ENCODE results near the gene POLN.

Gene POLN

DNA sequence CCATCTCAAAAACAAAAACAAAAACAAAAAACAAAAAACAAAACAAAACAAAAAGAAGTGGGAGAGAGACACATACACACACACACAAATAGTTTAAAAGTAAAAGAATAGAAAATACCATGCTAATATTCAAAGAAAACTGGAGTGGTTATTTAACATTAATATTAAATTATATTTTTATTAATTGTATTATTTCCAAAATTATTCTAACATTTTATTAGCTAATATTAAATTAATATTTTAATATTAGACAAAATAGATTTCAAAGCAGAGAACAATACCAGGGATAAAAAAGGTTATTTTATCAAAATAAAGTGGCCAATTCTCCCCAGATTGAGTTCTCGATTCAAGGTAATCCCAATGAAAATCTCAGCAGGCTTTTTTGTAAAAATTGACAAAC lies 91.8 kb downstream of the POLN start:
- ATAC-seq, result no peak
- no peak for TF ChIP-seq PPARA (CRISPR knock-in tag; IDR thresholded peaks at IDR 0.05; ENCODE audit: borderline replicate concordance)
- no peak for TF ChIP-seq SNAI2 (CRISPR knock-in tag; IDR thresholded peaks at IDR 0.05)
- TF ChIP-seq ISL1 (CRISPR knock-in tag; IDR thresholded peaks at IDR 0.05), result no peak
- TF ChIP-seq ZFP3 (CRISPR knock-in tag; IDR thresholded peaks at IDR 0.05), result no peak
- TF ChIP-seq, protein P1, sequence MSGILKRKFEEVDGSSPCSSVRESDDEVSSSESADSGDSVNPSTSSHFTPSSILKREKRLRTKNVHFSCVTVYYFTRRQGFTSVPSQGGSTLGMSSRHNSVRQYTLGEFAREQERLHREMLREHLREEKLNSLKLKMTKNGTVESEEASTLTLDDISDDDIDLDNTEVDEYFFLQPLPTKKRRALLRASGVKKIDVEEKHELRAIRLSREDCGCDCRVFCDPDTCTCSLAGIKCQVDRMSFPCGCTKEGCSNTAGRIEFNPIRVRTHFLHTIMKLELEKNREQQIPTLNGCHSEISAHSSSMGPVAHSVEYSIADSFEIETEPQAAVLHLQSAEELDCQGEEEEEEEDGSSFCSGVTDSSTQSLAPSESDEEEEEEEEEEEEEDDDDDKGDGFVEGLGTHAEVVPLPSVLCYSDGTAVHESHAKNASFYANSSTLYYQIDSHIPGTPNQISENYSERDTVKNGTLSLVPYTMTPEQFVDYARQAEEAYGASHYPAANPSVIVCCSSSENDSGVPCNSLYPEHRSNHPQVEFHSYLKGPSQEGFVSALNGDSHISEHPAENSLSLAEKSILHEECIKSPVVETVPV (CRISPR knock-in tag; IDR thresholded peaks at IDR 0.05), result no peak
- TF ChIP-seq TOX (CRISPR knock-in tag; IDR thresholded peaks at IDR 0.05; ENCODE audit: borderline replicate concordance), result no peak
- TF ChIP-seq RARB (CRISPR knock-in tag; IDR thresholded peaks at IDR 0.05), result no peak
- TF ChIP-seq ARNTL (CRISPR knock-in tag; IDR thresholded peaks at IDR 0.05; ENCODE audit: borderline replicate concordance, low read depth), result no peak
- TF ChIP-seq ZNF565 (CRISPR knock-in tag; conservative IDR thresholded peaks at IDR 0.05; ENCODE audit: low read depth), result no peak
- no peak for TF ChIP-seq ZNF70 (CRISPR knock-in tag; IDR thresholded peaks at IDR 0.05)
- TF ChIP-seq BACH2 (CRISPR knock-in tag; IDR thresholded peaks at IDR 0.05; ENCODE audit: borderline replicate concordance), result no peak
- TF ChIP-seq ZC3H10 (CRISPR knock-in tag; IDR thresholded peaks at IDR 0.05), result no peak
- TF ChIP-seq GLIS3 (CRISPR knock-in tag; IDR thresholded peaks at IDR 0.05), result no peak
- TF ChIP-seq POU6F1 (CRISPR knock-in tag; IDR thresholded peaks at IDR 0.05; ENCODE audit: borderline replicate concordance, low read depth), result no peak

- no peak for ATAC-seq
- no peak for TF ChIP-seq PPARA (CRISPR knock-in tag; IDR thresholded peaks at IDR 0.05; ENCODE audit: borderline replicate concordance)
- TF ChIP-seq CSDC2 (CRISPR knock-in tag; IDR thresholded peaks at IDR 0.05), result no peak
Observed at GRCh38 chr4:2142630-2143427, 99.1 kb downstream of the POLN start.

GRCh38 chr4:2141762-2142451 lies 100.0 kb downstream of the POLN start:
- ATAC-seq, result no peak
- TF ChIP-seq CSDC2 (CRISPR knock-in tag; IDR thresholded peaks at IDR 0.05) (no peak), TCF4 (CRISPR knock-in tag; IDR thresholded peaks at IDR 0.05; ENCODE audit: borderline replicate concordance) (no peak), ZC3H10 (CRISPR knock-in tag; IDR thresholded peaks at IDR 0.05) (no peak), SNAI2 (CRISPR knock-in tag; IDR thresholded peaks at IDR 0.05) (no peak), ZNF70 (CRISPR knock-in tag; IDR thresholded peaks at IDR 0.05) (no peak), ZNF8 (CRISPR knock-in tag; IDR thresholded peaks at IDR 0.05) (no peak), ARNTL (CRISPR knock-in tag; IDR thresholded peaks at IDR 0.05; ENCODE audit: borderline replicate concordance, low read depth) (no peak), ISL1 (CRISPR knock-in tag; IDR thresholded peaks at IDR 0.05) (no peak), ZNF565 (CRISPR knock-in tag; conservative IDR thresholded peaks at IDR 0.05; ENCODE audit: low read depth) (no peak), POU6F1 (CRISPR knock-in tag; IDR thresholded peaks at IDR 0.05; ENCODE audit: borderline replicate concordance, low read depth) (no peak), ZFP30 (CRISPR knock-in tag; IDR thresholded peaks at IDR 0.05) (no peak)

DNA sequence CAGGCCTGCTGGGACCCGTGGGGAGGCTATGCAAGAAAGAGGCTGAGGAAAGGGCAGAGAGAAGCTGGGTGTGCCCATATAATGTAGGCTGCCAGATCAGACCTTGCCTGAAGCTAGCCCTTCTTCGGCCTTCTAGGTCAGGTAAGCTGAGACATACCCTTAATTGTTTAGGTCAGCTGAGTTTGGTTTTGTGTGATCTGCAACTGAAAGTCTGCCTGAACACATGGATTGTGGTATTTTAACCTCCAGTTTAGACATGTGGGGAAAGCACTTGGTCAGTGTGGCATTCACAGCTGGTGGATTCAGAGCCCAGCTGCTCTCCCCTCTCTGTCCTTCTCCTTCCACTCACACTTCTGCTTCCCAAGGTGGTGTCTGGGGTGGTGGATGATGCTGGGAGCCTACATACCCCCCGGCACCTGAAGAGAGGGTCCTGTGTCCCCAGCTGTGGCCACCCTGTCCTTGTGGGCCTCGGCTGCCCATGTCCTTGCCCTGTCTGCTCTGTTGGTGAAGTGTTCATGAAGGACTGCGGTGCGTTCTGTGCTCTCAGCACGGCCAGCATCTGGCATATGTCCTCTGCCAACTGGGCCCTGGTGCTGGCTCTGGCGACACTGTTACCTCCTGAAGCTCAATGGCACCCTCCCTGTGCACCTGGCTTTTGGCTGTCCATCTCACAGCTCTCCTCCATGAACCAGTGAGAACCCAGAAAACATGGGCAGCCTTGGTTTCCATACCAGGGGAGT lies 100.7 kb downstream of the POLN start:
- ATAC-seq, result no peak
- TF ChIP-seq ZNF70 (CRISPR knock-in tag; IDR thresholded peaks at IDR 0.05) (no peak), SNAI2 (CRISPR knock-in tag; IDR thresholded peaks at IDR 0.05) (no peak), RARB (CRISPR knock-in tag; IDR thresholded peaks at IDR 0.05) (no peak), PPARA (CRISPR knock-in tag; IDR thresholded peaks at IDR 0.05; ENCODE audit: borderline replicate concordance) (no peak), OSR1 (CRISPR knock-in tag; IDR thresholded peaks at IDR 0.05) (no peak), ZC3H10 (CRISPR knock-in tag; IDR thresholded peaks at IDR 0.05) (no peak), TCF4 (CRISPR knock-in tag; IDR thresholded peaks at IDR 0.05; ENCODE audit: borderline replicate concordance) (no peak), ARNTL (CRISPR knock-in tag; IDR thresholded peaks at IDR 0.05; ENCODE audit: borderline replicate concordance, low read depth) (no peak), BACH2 (CRISPR knock-in tag; IDR thresholded peaks at IDR 0.05; ENCODE audit: borderline replicate concordance) (no peak), TSHZ2 (CRISPR knock-in tag; IDR thresholded peaks at IDR 0.05) (no peak), ZFP3 (CRISPR knock-in tag; IDR thresholded peaks at IDR 0.05) (no peak), ZNF8 (CRISPR knock-in tag; IDR thresholded peaks at IDR 0.05) (no peak)
- TF ChIP-seq, protein P2, sequence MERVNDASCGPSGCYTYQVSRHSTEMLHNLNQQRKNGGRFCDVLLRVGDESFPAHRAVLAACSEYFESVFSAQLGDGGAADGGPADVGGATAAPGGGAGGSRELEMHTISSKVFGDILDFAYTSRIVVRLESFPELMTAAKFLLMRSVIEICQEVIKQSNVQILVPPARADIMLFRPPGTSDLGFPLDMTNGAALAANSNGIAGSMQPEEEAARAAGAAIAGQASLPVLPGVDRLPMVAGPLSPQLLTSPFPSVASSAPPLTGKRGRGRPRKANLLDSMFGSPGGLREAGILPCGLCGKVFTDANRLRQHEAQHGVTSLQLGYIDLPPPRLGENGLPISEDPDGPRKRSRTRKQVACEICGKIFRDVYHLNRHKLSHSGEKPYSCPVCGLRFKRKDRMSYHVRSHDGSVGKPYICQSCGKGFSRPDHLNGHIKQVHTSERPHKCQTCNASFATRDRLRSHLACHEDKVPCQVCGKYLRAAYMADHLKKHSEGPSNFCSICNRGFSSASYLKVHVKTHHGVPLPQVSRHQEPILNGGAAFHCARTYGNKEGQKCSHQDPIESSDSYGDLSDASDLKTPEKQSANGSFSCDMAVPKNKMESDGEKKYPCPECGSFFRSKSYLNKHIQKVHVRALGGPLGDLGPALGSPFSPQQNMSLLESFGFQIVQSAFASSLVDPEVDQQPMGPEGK (CRISPR knock-in tag; IDR thresholded peaks at IDR 0.05; ENCODE audit: borderline replicate concordance), result no peak

Measured in SK-N-SH treated with all-trans-retinoic acid at 6 μM for 48 hours (cell line).